Spleen (tissue), 11 donors: ENCODE results near the gene TCEAL3. TPM values are rescaled to one million over a fixed set of nuclear protein-coding genes. Genes with fewer than 3 reads are reported as not detected.
"Not testable (repeated sequence)": the region's sequence is repeated elsewhere in the genome, so short reads cannot be mapped to it uniquely, and the experiment has no call there.

Experiments
- DNase-seq: peaks from one replicate; pipeline ENCODE4 v3.0.0-alpha.2; 2020
- H3K27ac ChIP-seq, 8 donors: fragments of 200-600 bp; sonication (generic) in 7 of 8; 1 replicate in 4 of 8; 2 replicates in 4 of 8; pipeline versions ENCODE4 v1.5.0 to v1.8.0; 2016 to 2021; ENCODE audit warnings: inconsistent platforms in 4 of 8, mild to moderate bottlenecking in 4 of 8, moderate library complexity in 1 of 8
- H3K27me3 ChIP-seq, 7 donors: fragments of 200-600 bp; sonication (generic) in 6 of 7; replicated peaks in 1 of 7; 1 replicate in 4 of 7; 2 replicates in 3 of 7; pipeline versions ENCODE4 v1.5.0 to v1.8.0; 2016 to 2021; ENCODE audit warnings: inconsistent platforms in 3 of 7, mild to moderate bottlenecking in 1 of 7
- H3K36me3 ChIP-seq, 6 donors: fragments of 200-600 bp; sonication (generic) in 5 of 6; 1 replicate in 4 of 6; 2 replicates in 2 of 6; pipeline versions ENCODE4 v1.5.0 to v1.8.0; 2016 to 2021; ENCODE audit warnings: inconsistent platforms in 2 of 6
- H3K4me1 ChIP-seq, 6 donors: fragments of 200-600 bp; sonication (generic) in 5 of 6; 1 replicate in 3 of 6; 2 replicates in 3 of 6; pipeline versions ENCODE4 v1.5.0 to v1.8.0; 2016 to 2021; ENCODE audit warnings: inconsistent platforms in 3 of 6
- H3K4me3 ChIP-seq, 8 donors: fragments of 200-600 bp; sonication (generic) in 7 of 8; 1 replicate in 4 of 8; 2 replicates in 4 of 8; pipeline versions ENCODE4 v1.5.0 to v1.8.0; 2016 to 2021; ENCODE audit warnings: inconsistent platforms in 4 of 8, mild to moderate bottlenecking in 4 of 8, moderate library complexity in 2 of 8
- H3K9me3 ChIP-seq, 8 donors: fragments of 200-600 bp; sonication (generic) in 7 of 8; 1 replicate in 4 of 8; 2 replicates in 4 of 8; pipeline versions ENCODE4 v1.5.0 to v1.8.0; 2016 to 2021; ENCODE audit warnings: inconsistent platforms in 4 of 8
- CTCF ChIP-seq, 11 experiments: fragments of 200-600 bp in 7 of 11; fragments of 450-650 bp in 4 of 11; sonication (generic) in 4 of 11; IDR thresholded peaks in 8 of 11; conservative IDR thresholded peaks in 3 of 11; 1 replicate in 7 of 11; 2 replicates in 4 of 11; pipeline versions ENCODE4 v1.4.0 to v1.8.0; 2016 to 2021; ENCODE audit warnings: antibody characterized with exemption in 11 of 11, inconsistent platforms in 4 of 11, mild to moderate bottlenecking in 1 of 11
- POLR2A ChIP-seq, 3 donors: fragments of 450-650 bp; IDR thresholded peaks; one replicate each; pipeline ENCODE4 v1.5.1; 2017; ENCODE audit warnings: antibody characterized with exemption in 3 of 3, mild to moderate bottlenecking in 1 of 3
- POLR2AphosphoS5 ChIP-seq, 3 donors: sonication (generic); formaldehyde crosslinking; IDR thresholded peaks; one replicate each; pipeline ENCODE4 v1.5.1; 2017; ENCODE audit warnings: antibody characterized with exemption in 3 of 3
- WGBS, 5 donors: extraction: QIAGEN DNeasy Blood & Tissue Kit in 3 of 5; methylation state at CpG; one replicate each; pipeline versions ENCODE4 v1.1.5 to v1.1.7; 2013 to 2018; 5-methylcytosine and 5-hydroxymethylcytosine counted together
- intact Hi-C: fragments of 100-400 bp; cut with DNase I; formaldehyde crosslinking; loops from one replicate; pipeline ENCODE4 v1.15.0; 2023; ENCODE audit warnings: low total_unique reads
- polyA plus RNA-seq, 3 donors: library from polyadenylated mRNA; stranded (reverse); fragments of 200-250 nt; gene quantifications; one replicate each; pipeline ENCODE4 v1.2.1, GENCODE V29; 2013
- total RNA-seq, 7 donors: library from RNA; depleted of rRNA in 3 of 7; stranded (reverse); fragments of >200 nt in 3 of 7; fragmentation: NEBNext Ultra II Directional in 4 of 7; extraction: Animal tissue kit (Norgen Biotek cat#: 25700) in 4 of 7; gene quantifications; one replicate each; pipeline versions ENCODE4 v1.1.0 to v1.2.1, GENCODE V29; 2016 to 2021
- donor health status: healthy with polysubstance abuse.
- donor health status: DM: no; HTN: no; CAD: no; lungs with moderate emphysema.
- donor health status: DM: no; HTN: no; CAD: no.
- donor health status: Bipolar disorder and iron deficiency.
- donor health status: healthy.
- donor health status: DM: no; HTN: no; CAD: no.
- donor health status: DM: yes; HTN: yes; CAD: no.

TCEAL3 gene
- total and polyA plus RNA-seq, 10 donors: 16.1 to 36.4 (median 25.4) TPM

GRCh38 chrX:103584596-103584995, 23.2 kb upstream of the TCEAL3 start:
- H3K27ac ChIP-seq: peak overlapping the region in 4 of 8 donors; percentile 71 to 83 (median 81)
- H3K4me3 ChIP-seq: peak overlapping the region in 1 of 8 donors; percentile 64

GRCh38 chrX:103585411-103586313, 22.1 kb upstream of the TCEAL3 start, which contains the start of gene TCEAL4:
TSS of gene TCEAL4 (plus strand) at chrX:103585515. CDS start at chrX:103586676, 1,161 bp downstream.
- TF ChIP-seq POLR2A (IDR thresholded peaks at IDR 0.05) (no peak), POLR2AphosphoS5 (IDR thresholded peaks at IDR 0.05) (peak; percentile 65 to 79 (median 77))
- Histone ChIP-seq H3K9me3 (peaks cover 0 to 12% (median 0%) of the 10 kb centered on the region in 8 donors), H3K27ac (peak within 1 kb of the TSS; percentile 24 to 85 (median 79)), H3K4me3 (peak within 1 kb of the TSS; percentile 34 to 79 (median 46)), H3K27me3 (no peaks in the 10 kb centered on the region), H3K36me3 (no peaks in the 10 kb centered on the region), H3K4me1 (peaks cover 0 to 15% (median 0%) of the 10 kb centered on the region in 6 donors)
- intact Hi-C loops: no loop called here
- peak; percentile 85 for DNase-seq
- WGBS, 5 donors: 1 to 34% (median 9%) methylated on average over 32 to 56 of the region's 56 CpGs

More at GRCh38 chrX:103584596-103584995, 23.2 kb upstream of the TCEAL3 start:
- 69 to 91% (median 71%) methylated on average over 3 of the region's 3 CpGs for WGBS, 5 donors
- intact Hi-C loops: no loop called here
- TF ChIP-seq POLR2A (IDR thresholded peaks at IDR 0.05) (no peak), POLR2AphosphoS5 (IDR thresholded peaks at IDR 0.05) (no peak), CTCF (IDR thresholded peaks at IDR 0.05 in 8 of 11, conservative IDR thresholded peaks at IDR 0.05 in 3 of 11) (no peak)
- Histone ChIP-seq H3K4me1 (peaks cover 0 to 15% (median 0%) of the 10 kb centered on the region in 6 donors), H3K36me3 (no peaks in the 10 kb centered on the region), H3K9me3 (peaks cover 0 to 12% (median 0%) of the 10 kb centered on the region in 8 donors), H3K27me3 (no peaks in the 10 kb centered on the region)
- no peak for DNase-seq

GRCh38 chrX:103586314-103586646, 21.5 kb upstream of the TCEAL3 start:
- peaks cover 0 to 12% (median 0%) of the 10 kb centered on the region in 8 donors for H3K9me3 ChIP-seq
- TF ChIP-seq POLR2A (IDR thresholded peaks at IDR 0.05) (no peak), CTCF (IDR thresholded peaks at IDR 0.05 in 8 of 11, conservative IDR thresholded peaks at IDR 0.05 in 3 of 11) (no peak), POLR2AphosphoS5 (IDR thresholded peaks at IDR 0.05) (no peak)

GRCh38 chrX:103586659-103587058, 21.1 kb upstream of the TCEAL3 start:
- Histone ChIP-seq H3K4me3 (peak overlapping the region in 5 of 8 donors; percentile 37 to 79 (median 54)), H3K27ac (peak overlapping the region in 4 of 8 donors; percentile 79 to 85 (median 83)), H3K27me3 (no peaks in the 10 kb centered on the region), H3K9me3 (peaks cover 0 to 12% (median 0%) of the 10 kb centered on the region in 8 donors), H3K4me1 (peaks cover 0 to 15% (median 0%) of the 10 kb centered on the region in 6 donors), H3K36me3 (no peaks in the 10 kb centered on the region)
- TF ChIP-seq POLR2A (IDR thresholded peaks at IDR 0.05): no peak
- TF ChIP-seq CTCF (IDR thresholded peaks at IDR 0.05 in 8 of 11, conservative IDR thresholded peaks at IDR 0.05 in 3 of 11): no peak
- no peak for TF ChIP-seq POLR2AphosphoS5 (IDR thresholded peaks at IDR 0.05)
- WGBS, 5 donors: 51 to 77% (median 65%) methylated on average over 4 of the region's 4 CpGs
- intact Hi-C loops: no loop called here
- DNase-seq: no peak

More at GRCh38 chrX:103586314-103586646, 21.5 kb upstream of the TCEAL3 start:
- DNase-seq: no peak
- H3K27ac ChIP-seq: peak overlapping the region; percentile 16 to 85 (median 79)
- H3K4me1 ChIP-seq: peaks cover 0 to 15% (median 0%) of the 10 kb centered on the region in 6 donors
- intact Hi-C loops: no loop called here
- WGBS, 5 donors: 10 to 31% (median 22%) methylated on average over 3 to 5 of the region's 5 CpGs; no CpG with 5 or more reads in 1 of the 5 donors
- peak overlapping the region; percentile 34 to 79 (median 46) for H3K4me3 ChIP-seq
- no peaks in the 10 kb centered on the region for H3K27me3 ChIP-seq
- H3K36me3 ChIP-seq: no peaks in the 10 kb centered on the region

- H3K36me3 ChIP-seq, H3K27me3 ChIP-seq, H3K9me3 ChIP-seq, intact Hi-C loops, H3K4me1 ChIP-seq, DNase-seq, H3K4me3 ChIP-seq, H3K27ac ChIP-seq: not testable (repeated sequence)
- WGBS, 5 donors: 95 to 100% (median 98%) methylated on average over 1 of the region's 1 CpG
Observed at GRCh38 chrX:103592295-103592694, 15.5 kb upstream of the TCEAL3 start.

- H3K4me3 ChIP-seq, H3K36me3 ChIP-seq, H3K4me1 ChIP-seq, H3K27me3 ChIP-seq, H3K27ac ChIP-seq, DNase-seq, H3K9me3 ChIP-seq, intact Hi-C loops: not testable (repeated sequence)
- WGBS, 5 donors: 85 to 100% (median 96%) methylated on average over 6 of the region's 6 CpGs
Observed at GRCh38 chrX:103595202-103595601, 12.6 kb upstream of the TCEAL3 start.
